Measurements from ENCODE around the gene ADARB1. TPM values are rescaled to one million over a fixed set of nuclear protein-coding genes. Genes with fewer than 3 reads are reported as not detected.

Gene ADARB1
- total and polyA plus RNA-seq, 2 of the 4 experiments (the other 2 are of a cell fraction), result 39.8 to 47.3 TPM

DNA sequence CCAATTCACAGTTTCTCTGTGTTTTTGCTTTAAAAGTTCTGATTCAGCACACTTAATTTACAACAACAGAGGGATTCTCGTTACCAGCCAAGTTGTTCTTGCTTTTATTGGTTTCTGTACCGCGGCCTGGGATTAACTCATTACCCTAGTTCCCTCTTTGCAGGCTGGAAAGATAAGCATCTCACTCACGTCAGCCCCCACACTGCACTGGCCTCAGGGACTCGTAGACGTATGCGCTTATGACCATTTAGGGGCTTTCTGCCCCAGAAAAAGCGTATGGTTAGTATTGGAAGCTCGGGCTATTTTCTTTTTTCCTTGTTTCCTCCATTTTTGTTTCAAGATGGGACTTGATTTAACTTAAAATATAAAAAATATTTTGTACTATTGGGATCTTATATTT lies 137.3 kb downstream of the ADARB1 start:
- Histone ChIP-seq H2AK5ac (ENCODE audit: low read depth, low read length) (no peak overlapping the region), H3K4me3 (ENCODE audit: insufficient read depth, low read depth, low read length) (no peak overlapping the region), H2BK20ac (ENCODE audit: low read depth, low read length) (no peak overlapping the region), H3K23ac (ENCODE audit: low read depth, low read length) (no peak overlapping the region), H3K4me1 (ENCODE audit: control insufficient read depth, insufficient read depth, low read length) (peaks cover 13% of the 10 kb centered on the region), H3K27me3 (ENCODE audit: control insufficient read depth, insufficient read depth, low read length) (no peaks in the 10 kb centered on the region), H3K27ac (ENCODE audit: insufficient read depth, low read length) (no peak overlapping the region), H3K56ac (ENCODE audit: extremely low read depth, insufficient read depth, low read length) (no peak overlapping the region), H3K9ac (ENCODE audit: low read depth, low read length) (no peak overlapping the region), H2BK5ac (ENCODE audit: low read depth, low read length, poor library complexity, severe bottlenecking) (no peak overlapping the region), H3K9me1 (ENCODE audit: insufficient read depth, low read length) (peaks cover 17% of the 10 kb centered on the region), H3K36me3 (ENCODE audit: control insufficient read depth, insufficient read depth, low read length) (peaks cover 56% of the 10 kb centered on the region), H3K79me1 (ENCODE audit: low read depth in 1 of 2, low read length in 2 of 2) (peaks cover 43 to 48% of the 10 kb centered on the region in 2 experiments), H3K18ac (ENCODE audit: low read depth, low read length) (no peak overlapping the region), H2BK15ac (ENCODE audit: low read depth, low read length) (no peak overlapping the region), H4K20me1 (ENCODE audit: insufficient read depth, low read length) (peaks cover 31% of the 10 kb centered on the region), H3K9me3 (ENCODE audit: control insufficient read depth, insufficient read depth, low read length) (peaks cover 2% of the 10 kb centered on the region; the same call in 1 of the 2 replicates), H3K4ac (ENCODE audit: low read depth, low read length) (no peak overlapping the region), H2AK9ac (replicated peaks; ENCODE audit: low read depth, low read length, poor library complexity) (no peak overlapping the region), H4K5ac (ENCODE audit: low read depth, low read length) (no peak overlapping the region), H2BK120ac (ENCODE audit: low read depth, low read length) (no peak overlapping the region), H4K91ac (ENCODE audit: insufficient read depth, low read depth, low read length) (no peak overlapping the region), H2AFZ (replicated peaks; ENCODE audit: low read length, poor library complexity) (no peak overlapping the region), H3K14ac (replicated peaks; ENCODE audit: low read depth, low read length) (no peak overlapping the region), H3K4me2 (ENCODE audit: low read depth, low read length) (no peak overlapping the region), H4K8ac (ENCODE audit: low read depth in 2 of 2, low read length in 2 of 2) (no peak overlapping the region)
- ChIA-PET POLR2A (ENCODE audit: unreplicated experiment) (no interaction called here), CTCF (no interaction called here)
- WGBS, 2 experiments (ENCODE audit: extremely low coverage in 2 of 2, insufficient read length in 1 of 2), result no CpG with 5 or more reads among the region's 9 CpGs
- no peak for ATAC-seq (ENCODE audit: low read depth)
- no peak for DNase-seq
- no TSS peak for BruUV-seq (replicated peaks)
- in situ Hi-C loops (cut with MboI; ENCODE audit: low sequenced_read_pairs), result no loop called here
- intact Hi-C loops (cut with micrococcal nuclease), result no loop called here
- no peak for TF ChIP-seq RAD21 (IDR thresholded peaks at IDR 0.05; ENCODE audit: low read length)
- TF ChIP-seq, protein P1, sequence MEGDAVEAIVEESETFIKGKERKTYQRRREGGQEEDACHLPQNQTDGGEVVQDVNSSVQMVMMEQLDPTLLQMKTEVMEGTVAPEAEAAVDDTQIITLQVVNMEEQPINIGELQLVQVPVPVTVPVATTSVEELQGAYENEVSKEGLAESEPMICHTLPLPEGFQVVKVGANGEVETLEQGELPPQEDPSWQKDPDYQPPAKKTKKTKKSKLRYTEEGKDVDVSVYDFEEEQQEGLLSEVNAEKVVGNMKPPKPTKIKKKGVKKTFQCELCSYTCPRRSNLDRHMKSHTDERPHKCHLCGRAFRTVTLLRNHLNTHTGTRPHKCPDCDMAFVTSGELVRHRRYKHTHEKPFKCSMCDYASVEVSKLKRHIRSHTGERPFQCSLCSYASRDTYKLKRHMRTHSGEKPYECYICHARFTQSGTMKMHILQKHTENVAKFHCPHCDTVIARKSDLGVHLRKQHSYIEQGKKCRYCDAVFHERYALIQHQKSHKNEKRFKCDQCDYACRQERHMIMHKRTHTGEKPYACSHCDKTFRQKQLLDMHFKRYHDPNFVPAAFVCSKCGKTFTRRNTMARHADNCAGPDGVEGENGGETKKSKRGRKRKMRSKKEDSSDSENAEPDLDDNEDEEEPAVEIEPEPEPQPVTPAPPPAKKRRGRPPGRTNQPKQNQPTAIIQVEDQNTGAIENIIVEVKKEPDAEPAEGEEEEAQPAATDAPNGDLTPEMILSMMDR (conservative IDR thresholded peaks at IDR 0.05; ENCODE audit: low read depth, low read length), result no peak
- TF ChIP-seq NFE2L2 (IDR thresholded peaks at IDR 0.05; ENCODE audit: low read depth, low read length), result no peak
- no peak for TF ChIP-seq RCOR1 (IDR thresholded peaks at IDR 0.05; ENCODE audit: insufficient replicate concordance, low read length)
- TF ChIP-seq POLR2A (IDR thresholded peaks at IDR 0.05; ENCODE audit: low read depth, low read length), result no peak
- TF ChIP-seq FOS (IDR thresholded peaks at IDR 0.05; ENCODE audit: low read depth, low read length), result no peak
- TF ChIP-seq, protein P2, sequence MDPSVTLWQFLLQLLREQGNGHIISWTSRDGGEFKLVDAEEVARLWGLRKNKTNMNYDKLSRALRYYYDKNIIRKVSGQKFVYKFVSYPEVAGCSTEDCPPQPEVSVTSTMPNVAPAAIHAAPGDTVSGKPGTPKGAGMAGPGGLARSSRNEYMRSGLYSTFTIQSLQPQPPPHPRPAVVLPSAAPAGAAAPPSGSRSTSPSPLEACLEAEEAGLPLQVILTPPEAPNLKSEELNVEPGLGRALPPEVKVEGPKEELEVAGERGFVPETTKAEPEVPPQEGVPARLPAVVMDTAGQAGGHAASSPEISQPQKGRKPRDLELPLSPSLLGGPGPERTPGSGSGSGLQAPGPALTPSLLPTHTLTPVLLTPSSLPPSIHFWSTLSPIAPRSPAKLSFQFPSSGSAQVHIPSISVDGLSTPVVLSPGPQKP (IDR thresholded peaks at IDR 0.05; ENCODE audit: borderline replicate concordance, low read depth, low read length), result no peak
- dilution Hi-C loops (cut with HindIII; ENCODE audit: low sequenced_read_pairs, unreplicated experiment), result no loop called here

Data from IMR-90 (cell line).